Neural progenitor cell (in vitro differentiated cells): Measurements from ENCODE around the gene DNAJC3.

ENCODE experiments used
- EZH2 ChIP-seq: fragments of 200-600 bp; sonication (generic); IDR thresholded peaks from 2 replicates; pipeline ENCODE4 v1.6.1; 2017; ENCODE audit warnings: antibody characterized with exemption, mild to moderate bottlenecking, moderate library complexity
- EZH2phosphoT487 ChIP-seq: fragments of 200-600 bp; sonication (generic); IDR thresholded peaks from 2 replicates; pipeline ENCODE4 v1.6.1; 2017; ENCODE audit warnings: antibody characterized with exemption
- TF ChIP-seq, protein P1 (sequence below): fragments of 200-600 bp; sonication (generic); IDR thresholded peaks from 2 replicates; pipeline ENCODE4 v1.5.1; 2017; ENCODE audit warnings: antibody characterized with exemption, mild to moderate bottlenecking

DNA sequence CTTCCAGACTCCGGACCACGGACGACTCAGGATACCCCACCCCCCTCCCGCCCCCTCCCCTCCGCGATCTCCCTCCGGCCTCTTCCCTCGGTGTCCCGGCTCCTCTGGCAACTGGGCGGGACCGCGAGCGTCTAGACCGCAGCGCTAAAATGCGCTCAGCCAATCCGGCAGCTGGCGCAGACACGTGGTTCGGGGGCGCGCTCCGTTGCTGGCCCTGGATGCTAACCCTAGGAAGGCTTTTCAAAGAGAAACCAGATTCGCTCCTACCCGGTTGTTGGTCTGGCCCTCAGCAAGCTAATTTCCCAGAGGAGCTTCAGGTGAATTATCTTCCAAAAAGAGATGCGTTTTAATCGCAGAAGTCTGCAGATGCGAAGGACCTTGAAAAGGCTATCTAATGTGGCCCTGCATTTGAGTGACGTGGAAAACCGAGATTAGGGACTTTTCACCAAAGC lies 32.3 kb upstream of the DNAJC3 start, which contains the start of gene DZIP1:
- TF ChIP-seq, protein P1, sequence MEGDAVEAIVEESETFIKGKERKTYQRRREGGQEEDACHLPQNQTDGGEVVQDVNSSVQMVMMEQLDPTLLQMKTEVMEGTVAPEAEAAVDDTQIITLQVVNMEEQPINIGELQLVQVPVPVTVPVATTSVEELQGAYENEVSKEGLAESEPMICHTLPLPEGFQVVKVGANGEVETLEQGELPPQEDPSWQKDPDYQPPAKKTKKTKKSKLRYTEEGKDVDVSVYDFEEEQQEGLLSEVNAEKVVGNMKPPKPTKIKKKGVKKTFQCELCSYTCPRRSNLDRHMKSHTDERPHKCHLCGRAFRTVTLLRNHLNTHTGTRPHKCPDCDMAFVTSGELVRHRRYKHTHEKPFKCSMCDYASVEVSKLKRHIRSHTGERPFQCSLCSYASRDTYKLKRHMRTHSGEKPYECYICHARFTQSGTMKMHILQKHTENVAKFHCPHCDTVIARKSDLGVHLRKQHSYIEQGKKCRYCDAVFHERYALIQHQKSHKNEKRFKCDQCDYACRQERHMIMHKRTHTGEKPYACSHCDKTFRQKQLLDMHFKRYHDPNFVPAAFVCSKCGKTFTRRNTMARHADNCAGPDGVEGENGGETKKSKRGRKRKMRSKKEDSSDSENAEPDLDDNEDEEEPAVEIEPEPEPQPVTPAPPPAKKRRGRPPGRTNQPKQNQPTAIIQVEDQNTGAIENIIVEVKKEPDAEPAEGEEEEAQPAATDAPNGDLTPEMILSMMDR = no peak
- no peak for TF ChIP-seq EZH2phosphoT487
- no peak for TF ChIP-seq EZH2
